Measurements from ENCODE around the gene THAP12.
"Not testable (repeated sequence)": the region's sequence is repeated elsewhere in the genome, so short reads cannot be mapped to it uniquely, and the experiment has no call there.

The THAP12 gene

GRCh38 chr11:76327202-76327601, 53.7 kb downstream of the THAP12 start:
- DNase-seq (ENCODE audit: insufficient read length, low spot score) = no peak
- TF ChIP-seq POLR2A (IDR thresholded peaks at IDR 0.05; ENCODE audit: low read depth, low read length) = no peak
- no peak for FAIRE-seq

DNA sequence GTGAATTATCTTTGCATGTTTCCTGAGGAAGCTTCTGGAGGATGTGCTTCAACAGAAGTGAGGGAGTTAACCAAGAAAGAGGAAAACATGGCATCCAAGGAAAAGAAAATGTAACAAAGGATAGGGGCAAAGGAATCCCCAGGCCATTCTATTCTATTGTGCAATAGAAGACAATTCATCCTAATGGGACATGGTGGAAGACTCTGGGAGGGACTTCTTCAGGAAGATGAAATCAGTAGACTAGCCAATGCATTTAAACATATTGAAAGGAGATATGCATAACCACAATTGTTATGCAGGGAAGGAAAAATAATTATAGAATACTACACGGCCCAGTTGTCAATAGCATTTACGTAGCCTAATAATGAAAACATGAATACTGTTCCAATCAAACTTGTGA, 55.7 kb downstream of the THAP12 start:
- TF ChIP-seq POLR2A (IDR thresholded peaks at IDR 0.05; ENCODE audit: low read depth, low read length) = no peak
- DNase-seq (ENCODE audit: insufficient read length, low spot score) (no peak), FAIRE-seq (no peak)

- no peak for TF ChIP-seq POLR2A (IDR thresholded peaks at IDR 0.05; ENCODE audit: low read depth, low read length)
- no peak for DNase-seq (ENCODE audit: insufficient read length, low spot score)
- no peak for FAIRE-seq
Measured at GRCh38 chr11:76323804-76324203, 57.1 kb downstream of the THAP12 start.

- not testable (repeated sequence) for DNase-seq (ENCODE audit: insufficient read length, low spot score); FAIRE-seq
Measured at GRCh38 chr11:76323375-76323774, 57.6 kb downstream of the THAP12 start.

DNA sequence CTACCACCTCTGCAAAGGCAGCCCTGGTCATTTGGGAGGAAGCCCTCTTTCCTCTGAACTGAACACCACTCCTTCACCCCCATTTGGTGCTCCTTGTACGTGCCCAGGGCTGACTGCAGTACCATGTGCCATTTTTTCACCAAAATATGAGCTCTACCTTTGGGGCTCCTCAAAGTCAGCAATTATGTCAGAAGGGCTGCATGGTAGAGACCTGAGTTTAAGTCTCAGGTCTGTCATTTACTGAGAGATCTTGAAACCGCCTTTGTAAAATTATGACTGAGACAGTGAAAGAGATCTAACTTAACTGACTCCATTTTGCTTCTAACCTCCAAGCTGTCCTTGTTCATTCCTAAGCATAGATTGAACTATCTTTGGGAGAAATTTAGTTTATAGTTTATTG, 58.0 kb downstream of the THAP12 start:
- TF ChIP-seq POLR2A (IDR thresholded peaks at IDR 0.05; ENCODE audit: low read depth, low read length) = no peak
- DNase-seq (ENCODE audit: insufficient read length, low spot score) (no peak), FAIRE-seq (no peak)

- no peak for FAIRE-seq
- DNase-seq (ENCODE audit: insufficient read length, low spot score) = no peak
- TF ChIP-seq POLR2A (IDR thresholded peaks at IDR 0.05; ENCODE audit: low read depth, low read length) = no peak
Measured at GRCh38 chr11:76322540-76322939, 58.4 kb downstream of the THAP12 start.

DNA sequence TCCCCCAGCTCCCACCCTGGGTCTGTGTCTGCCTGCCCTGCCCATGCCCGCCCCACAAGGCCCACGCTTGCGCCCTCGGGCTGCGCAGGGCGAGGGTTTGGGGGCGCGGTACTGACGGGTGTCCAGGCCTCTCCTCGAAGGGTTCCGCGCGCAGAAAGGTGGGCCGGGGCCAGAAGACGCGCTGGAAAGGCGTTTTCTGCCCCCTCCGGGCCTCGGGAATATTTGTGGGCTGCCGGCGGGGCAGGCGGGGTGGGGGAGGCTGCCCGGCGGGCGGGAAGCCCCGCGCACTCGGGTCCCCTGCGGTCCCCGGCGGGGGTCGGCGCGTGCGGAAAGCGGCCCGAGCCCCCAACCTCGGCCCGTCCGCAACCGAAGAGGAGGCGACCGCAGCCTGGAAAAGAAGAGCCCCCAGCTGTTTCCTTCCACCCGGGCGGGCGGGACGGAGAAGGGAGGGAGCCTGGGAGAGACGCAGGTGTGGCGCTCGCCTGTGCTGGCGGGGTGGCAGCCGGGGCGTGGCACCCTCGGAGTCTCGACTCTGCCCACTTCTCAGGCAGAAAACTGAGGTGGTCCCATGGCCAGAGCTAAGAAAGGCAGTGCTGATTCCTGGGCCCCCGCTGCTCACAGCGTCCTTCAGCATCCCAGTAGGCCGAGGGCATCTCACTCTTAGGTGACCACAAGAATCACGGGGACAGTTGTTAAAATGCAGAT, 59.0 kb downstream of the THAP12 start:
- no peak for DNase-seq (ENCODE audit: insufficient read length, low spot score)
- no peak for TF ChIP-seq POLR2A (IDR thresholded peaks at IDR 0.05; ENCODE audit: low read depth, low read length)
- FAIRE-seq = no peak

DNA sequence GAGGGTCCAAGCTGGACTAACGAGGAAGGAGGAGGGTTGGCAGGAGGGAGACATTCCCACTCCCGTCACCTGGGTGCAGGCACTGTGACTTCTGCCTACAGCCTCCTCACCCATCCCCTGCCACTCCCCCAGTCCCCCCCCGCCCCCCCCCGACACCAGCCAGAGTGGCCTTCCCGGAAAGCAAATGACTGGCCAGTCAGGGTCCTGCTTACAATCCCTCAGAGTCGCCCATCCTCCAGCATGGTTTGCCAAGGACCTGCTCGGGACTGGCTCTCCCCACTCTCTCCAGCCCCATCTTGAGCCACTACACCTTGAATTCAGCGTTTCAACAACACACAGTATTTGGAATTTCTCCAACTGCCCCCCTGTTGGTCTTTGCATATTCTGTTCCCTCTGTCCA, 59.6 kb downstream of the THAP12 start:
- DNase-seq (ENCODE audit: insufficient read length, low spot score) (no peak), FAIRE-seq (no peak)
- no peak for TF ChIP-seq POLR2A (IDR thresholded peaks at IDR 0.05; ENCODE audit: low read depth, low read length)

- TF ChIP-seq POLR2A (IDR thresholded peaks at IDR 0.05; ENCODE audit: low read depth, low read length) = no peak
- DNase-seq (ENCODE audit: insufficient read length, low spot score) (no peak), FAIRE-seq (no peak)
Measured at GRCh38 chr11:76320929-76321328, 60.0 kb downstream of the THAP12 start.

DNA sequence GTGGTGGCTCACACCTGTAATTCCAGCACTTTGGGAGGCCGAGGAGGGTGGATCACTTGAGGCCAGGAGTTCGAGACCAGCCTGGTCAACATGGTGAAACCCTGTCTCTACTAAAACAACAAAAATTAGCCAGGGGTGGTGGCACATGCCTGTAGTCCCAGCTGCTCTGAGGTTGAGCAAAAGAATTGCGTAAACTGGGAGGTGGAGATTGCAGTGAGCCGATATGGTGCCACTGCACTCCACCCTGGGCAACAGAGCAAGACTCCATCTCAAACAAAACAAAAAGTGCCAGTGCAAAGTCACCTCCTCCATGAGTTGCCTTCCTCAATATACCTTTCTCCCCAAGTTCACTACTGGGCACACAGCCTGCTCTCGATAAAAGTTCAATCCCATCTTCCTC, 61.1 kb downstream of the THAP12 start:
- DNase-seq (ENCODE audit: insufficient read length, low spot score); FAIRE-seq: not testable (repeated sequence)

DNA sequence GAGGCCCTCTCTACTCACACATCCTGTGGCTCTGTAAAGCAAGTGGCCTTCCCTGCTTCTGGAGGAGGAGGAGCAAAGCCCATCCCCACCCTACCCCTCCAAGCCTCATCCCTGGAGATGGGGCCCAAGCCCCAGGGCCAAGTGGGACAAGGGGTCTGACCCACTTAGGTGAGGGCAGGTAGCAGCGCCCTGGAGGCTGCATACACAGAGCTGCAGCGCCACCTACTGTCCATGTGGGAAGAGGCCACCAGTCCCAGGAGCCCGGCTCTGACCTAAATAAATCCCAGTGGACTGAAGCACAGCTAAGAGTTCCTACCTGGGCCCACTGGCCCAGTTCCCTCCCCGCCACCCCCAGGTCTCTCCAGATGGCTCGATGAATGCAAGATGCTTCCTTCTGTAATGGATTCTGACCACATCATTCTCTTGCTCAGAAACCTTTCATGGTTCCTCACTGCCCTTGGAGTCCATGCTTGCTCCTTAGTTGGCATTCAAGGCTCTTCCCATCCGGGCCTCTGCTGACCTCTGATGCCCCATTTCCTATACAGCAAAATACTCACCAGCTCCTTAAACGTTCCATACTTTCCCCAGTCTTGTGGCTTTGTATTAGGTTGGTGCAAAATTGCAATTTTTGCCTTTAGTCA, 62.1 kb downstream of the THAP12 start:
- TF ChIP-seq POLR2A (IDR thresholded peaks at IDR 0.05; ENCODE audit: low read depth, low read length) = no peak
- no peak for FAIRE-seq
- peak; percentile 87 for DNase-seq (ENCODE audit: insufficient read length, low spot score)

DNA sequence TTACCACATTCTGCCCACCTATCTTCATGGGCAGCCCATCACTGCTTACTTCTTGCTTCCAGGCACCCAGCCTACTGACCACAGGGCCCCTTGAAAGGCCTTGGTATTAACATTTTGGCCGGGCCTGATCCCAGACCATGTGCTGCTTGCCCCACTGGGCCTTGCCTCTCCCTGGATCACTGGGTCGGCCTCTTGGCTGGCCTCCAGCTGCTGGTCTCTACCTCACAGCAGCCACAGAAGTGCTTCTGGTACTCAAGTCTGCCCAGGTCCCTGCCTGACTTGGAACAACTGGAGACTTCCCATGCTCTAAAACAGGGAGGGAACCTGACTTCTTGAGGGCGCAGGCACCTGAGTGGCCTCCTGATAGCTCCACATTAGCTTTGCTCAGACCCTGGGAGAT, 63.6 kb downstream of the THAP12 start:
- FAIRE-seq = no peak
- no peak for DNase-seq (ENCODE audit: insufficient read length, low spot score)
- no peak for TF ChIP-seq POLR2A (IDR thresholded peaks at IDR 0.05; ENCODE audit: low read depth, low read length)

DNA sequence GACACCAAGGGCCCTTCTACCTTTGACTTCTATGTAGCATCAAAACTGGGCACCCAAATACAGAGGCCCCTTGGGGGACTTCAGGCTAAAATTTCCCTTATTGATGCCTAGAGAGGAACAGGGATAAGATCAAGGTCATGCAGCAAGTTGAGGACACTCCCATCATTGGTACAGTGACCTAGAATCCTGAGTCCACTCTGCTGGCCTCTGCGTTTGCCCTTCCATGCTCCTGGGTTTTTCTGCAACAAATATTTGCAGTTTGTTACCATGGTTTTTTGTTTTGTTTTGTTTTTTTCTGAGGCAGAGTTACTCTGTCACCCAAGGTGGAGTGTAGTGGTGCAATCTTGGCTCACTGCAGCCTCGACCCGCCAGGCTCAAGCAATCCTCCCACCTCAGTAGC, 64.2 kb downstream of the THAP12 start:
- no peak for TF ChIP-seq POLR2A (IDR thresholded peaks at IDR 0.05; ENCODE audit: low read depth, low read length)
- DNase-seq (ENCODE audit: insufficient read length, low spot score) = no peak
- no peak for FAIRE-seq

DNA sequence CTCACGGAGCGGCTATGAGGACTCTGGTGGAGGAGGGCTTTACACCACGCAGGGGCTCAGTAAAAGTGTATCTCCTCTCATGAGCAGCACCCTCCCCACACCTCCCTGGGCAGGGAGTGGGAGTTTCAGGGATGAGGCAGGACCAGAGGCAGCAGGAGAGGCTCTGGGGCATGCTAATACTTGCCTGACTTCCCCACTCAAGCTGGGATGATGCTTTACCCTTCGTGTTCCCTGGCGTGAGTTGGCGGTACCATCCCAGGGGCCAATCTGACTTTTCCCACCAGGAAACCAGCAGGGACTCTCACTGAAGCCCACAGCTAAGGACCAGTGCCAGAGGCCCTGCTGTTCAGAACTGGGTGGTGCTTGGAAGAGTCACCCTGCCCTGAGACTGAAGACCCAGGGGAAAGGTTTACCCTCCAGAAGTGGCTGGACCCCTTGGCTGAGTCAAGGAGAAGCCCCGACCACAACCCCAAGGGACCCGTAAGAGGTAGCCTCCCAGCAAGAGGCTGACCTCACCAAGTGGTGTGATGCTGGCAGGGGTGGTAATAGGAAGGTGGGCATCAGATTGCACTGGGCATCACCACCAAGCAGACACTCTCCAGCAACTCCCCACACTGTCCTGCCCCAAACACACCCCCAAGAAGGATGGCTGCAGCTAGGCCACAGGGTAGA, 65.6 kb downstream of the THAP12 start:
- TF ChIP-seq POLR2A (IDR thresholded peaks at IDR 0.05; ENCODE audit: low read depth, low read length) = no peak
- FAIRE-seq = no peak
- no peak for DNase-seq (ENCODE audit: insufficient read length, low spot score)

DNA sequence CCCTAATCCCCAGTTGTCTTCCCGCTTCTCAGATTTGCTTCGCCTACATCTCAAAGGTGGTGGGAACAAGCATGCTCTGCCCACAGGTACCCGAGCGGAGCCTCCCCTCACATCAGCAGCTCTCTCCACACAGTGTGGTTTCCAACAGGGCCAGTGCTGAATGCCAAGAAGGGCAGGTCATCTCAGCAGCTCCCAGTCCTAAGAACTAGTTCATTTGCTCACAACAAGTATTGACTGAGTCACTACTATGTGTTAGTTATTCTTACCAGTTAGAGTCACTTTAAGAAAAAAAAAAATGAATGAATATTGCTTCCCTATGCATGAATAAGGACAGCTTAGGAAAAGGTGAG, 66.2 kb downstream of the THAP12 start:
- no peak for TF ChIP-seq POLR2A (IDR thresholded peaks at IDR 0.05; ENCODE audit: low read depth, low read length)
- FAIRE-seq = no peak

More for the DNA sequence above, 66.2 kb downstream of the THAP12 start:
- DNase-seq (ENCODE audit: insufficient read length, low spot score) = peak; percentile 49
